Lung microvascular endothelial cell (primary cell): ENCODE data around the gene CUX1. TPM values are rescaled to one million over a fixed set of nuclear protein-coding genes. Genes with fewer than 3 reads are reported as not detected.
"Not testable (repeated sequence)": the region's sequence is repeated elsewhere in the genome, so short reads cannot be mapped to it uniquely, and the experiment has no call there.

Experiments used
- DNase-seq, 2 donors: peaks; one replicate each; pipeline versions ENCODE4 v3.0.0 to v3.0.0-alpha.2; 2010; ENCODE audit warnings: low read depth in 2 of 2
- total RNA-seq: library from RNA; depleted of rRNA; stranded (reverse); fragments of >200 nt; gene quantifications from 2 replicates; pipeline ENCODE4 v1.2.1, GENCODE V29; 2014

CUX1 gene
- total RNA-seq, 1 donor from 2014 or later, result 22.8 TPM

DNA sequence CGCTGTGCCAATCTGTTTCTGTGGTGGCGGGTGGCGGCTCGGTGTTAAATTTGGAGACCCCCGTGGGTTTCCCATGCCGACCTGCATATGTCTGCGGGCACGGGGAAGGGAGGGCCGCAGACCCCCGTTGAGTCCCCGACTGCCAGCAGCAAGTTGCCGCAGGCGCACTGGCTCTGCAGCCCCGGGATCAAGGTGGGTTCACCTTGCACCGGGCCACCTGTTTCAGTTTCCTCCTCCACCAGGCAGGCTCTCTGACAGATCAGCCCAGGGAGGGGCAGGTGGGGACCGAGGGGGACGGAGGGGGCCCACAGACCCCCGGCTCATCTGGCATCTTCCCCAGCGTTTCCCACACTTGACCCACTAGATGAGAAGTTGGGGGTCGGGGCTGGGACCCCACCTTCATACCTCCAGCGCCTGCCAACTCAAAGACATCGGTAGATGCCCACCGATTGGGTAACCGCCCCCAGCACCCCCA is 95.9 kb downstream of the CUX1 start:
- no peak for DNase-seq

- DNase-seq, result no peak
These were observed 96.4 kb downstream of the CUX1 start for GRCh38 chr7:101913851-101914250.

DNA sequence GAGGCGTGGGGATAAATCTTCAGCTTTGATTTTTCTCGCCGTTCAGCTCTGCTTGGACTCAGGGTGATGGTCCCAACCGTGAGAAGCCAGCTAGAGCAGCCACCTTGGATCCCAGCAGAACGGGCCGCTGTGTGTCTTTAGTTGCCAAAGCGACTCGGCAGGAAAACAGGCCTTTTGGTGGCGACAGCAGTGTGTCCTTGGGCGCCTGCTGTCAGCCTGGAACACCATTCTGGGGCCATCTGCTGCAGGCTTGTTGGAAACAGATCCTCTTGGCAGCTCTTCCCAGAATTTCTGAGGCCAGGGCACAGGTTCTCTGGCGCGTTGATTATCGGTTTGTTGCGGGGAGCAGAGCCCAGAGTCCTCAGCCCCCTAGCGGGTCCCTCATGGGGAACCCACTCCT is 97.6 kb downstream of the CUX1 start:
- no peak for DNase-seq

- DNase-seq, result no peak
These were observed 98.8 kb downstream of the CUX1 start for GRCh38 chr7:101916041-101916800.

GRCh38 chr7:101916876-101917275 is 99.5 kb downstream of the CUX1 start:
- no peak for DNase-seq

DNA sequence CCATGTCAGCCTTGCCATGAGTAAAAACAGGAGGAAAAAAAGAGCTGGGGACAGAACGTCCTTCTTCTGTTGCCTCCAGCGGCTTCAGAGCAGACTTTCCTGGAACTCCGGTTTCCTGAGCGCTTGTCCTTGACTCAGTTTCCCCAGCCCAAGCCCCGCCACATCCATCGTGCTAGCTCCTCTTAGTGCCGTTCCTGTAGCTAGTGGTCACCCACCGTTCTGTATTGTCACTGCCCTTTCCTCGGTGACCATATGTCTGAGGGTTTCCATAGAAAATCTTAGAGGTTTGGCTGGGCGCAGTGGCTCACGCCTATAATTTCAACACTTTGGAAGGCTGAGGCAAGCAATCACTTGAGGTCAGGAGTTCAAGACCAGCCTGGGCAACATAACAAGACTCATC is 100.1 kb downstream of the CUX1 start:
- DNase-seq, result no peak

DNA sequence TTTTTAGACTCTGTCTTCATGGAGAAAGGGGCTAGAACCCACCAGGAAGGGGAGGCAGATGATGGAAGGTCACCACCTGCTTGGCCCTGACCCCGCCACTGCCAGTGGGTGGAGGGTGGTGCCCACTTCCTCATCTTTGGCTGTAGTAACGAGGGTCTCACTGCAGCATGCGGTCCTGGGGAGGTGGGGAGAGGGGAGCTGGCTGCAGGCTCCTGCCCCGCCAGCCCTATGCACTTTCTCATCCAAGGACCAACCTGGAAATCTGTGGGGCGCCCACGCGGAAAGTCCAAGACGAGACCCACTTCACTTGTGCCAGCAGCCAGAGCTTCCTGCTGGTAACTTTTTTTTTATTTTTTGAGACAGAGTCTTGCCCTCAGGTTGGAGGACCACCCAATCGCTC is 101.0 kb downstream of the CUX1 start:
- DNase-seq, result no peak

DNA sequence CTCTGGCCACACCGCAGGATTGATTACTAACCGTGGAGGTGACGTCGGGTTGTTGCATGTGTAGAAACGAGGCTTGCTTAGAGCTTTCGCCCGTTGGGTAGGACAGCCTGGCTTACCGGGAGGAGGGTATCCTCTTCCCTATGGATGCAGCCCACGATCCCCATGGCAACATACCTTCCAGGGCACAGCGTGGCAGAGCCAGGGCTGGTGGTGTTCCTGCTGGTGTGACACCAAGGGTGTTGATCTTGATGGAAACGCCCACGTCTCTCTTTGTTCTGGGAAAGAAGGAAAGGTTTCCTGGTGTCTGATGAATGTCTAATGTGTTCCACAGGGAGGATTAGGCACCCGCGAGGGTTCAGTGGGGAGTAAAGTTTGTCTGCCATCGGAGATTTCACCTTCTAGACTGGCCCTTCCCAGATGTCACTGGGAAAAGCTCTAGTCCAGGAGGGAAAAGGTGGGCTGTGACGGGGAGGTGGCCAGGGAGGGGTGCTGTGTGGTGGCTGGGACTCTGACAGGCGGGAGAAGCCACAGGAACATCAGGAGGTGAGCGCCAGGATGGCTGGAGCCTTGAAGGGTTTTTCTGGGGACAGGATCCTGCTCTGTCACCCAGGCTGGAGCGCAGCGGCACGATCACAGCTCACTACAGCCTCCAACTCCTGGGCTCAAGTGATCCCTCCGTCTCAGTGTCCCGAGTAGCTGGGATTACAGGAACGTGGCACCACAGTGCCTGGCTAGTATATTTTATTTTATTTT is 102.1 kb downstream of the CUX1 start:
- no peak for DNase-seq

DNA sequence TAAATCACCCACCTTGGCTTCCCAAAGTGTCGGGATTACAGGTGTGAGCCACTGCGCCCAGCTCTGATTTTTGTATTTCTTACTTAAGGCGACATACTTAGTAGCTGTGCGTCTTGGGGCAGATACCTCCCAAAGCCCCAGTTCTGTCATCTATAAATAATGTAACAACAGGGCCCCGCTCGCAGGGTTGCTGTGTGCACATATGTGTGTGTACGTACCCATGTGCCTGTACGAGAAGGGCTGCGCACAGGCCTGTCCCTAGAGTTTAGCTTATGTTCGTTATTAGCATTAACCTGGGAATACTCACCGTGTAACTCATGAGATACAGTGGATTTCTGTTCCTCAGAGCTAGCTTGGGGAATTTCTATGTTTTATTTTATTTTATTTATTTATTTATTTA is 103.6 kb downstream of the CUX1 start:
- no peak for DNase-seq

DNA sequence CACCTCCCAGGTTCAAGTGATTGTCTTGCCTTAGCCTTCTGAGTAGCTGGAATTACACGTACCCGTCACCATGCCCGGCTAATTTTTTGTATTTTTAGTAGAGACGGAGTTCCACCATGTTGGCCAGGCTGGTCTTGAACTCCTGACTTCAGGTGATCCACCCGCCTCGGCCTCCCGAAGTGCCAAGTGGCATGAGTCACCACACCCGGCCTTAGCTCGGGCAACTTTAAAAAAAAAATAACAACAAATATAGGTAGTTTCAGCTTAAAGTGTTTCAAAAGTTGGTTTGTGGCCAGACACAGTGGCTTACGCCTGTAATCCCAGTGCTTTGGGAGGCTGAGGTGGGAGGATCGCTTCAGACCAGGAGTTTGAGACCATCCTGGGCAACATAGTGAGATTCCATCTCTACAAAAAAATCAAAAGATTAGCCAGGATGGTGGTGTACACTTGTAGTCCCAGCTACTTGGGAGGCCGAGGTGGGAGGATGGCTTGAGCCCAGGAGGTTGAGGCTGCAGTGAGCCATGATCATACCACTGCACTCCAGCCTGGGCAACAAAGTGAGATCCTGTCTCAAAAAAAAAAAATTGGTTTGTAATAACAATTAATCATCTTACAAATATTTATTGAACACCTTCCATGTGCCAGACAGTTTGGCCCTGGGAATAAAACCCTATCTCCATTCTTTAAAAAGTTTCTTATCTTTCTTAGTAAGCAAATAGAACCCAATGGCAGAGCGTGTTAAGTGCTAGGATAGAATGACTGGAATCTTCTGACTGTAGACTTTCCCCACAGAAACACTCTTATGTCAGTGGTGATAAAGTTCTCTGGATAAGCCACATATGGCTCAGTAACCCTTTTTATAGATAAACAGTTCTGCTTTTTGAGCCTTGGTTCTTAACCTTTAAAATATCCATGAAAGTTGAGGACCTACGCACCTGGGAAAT is 104.4 kb downstream of the CUX1 start:
- DNase-seq, result not testable (repeated sequence)

GRCh38 chr7:101922631-101923601 is 105.5 kb downstream of the CUX1 start:
- DNase-seq, result no peak

DNA sequence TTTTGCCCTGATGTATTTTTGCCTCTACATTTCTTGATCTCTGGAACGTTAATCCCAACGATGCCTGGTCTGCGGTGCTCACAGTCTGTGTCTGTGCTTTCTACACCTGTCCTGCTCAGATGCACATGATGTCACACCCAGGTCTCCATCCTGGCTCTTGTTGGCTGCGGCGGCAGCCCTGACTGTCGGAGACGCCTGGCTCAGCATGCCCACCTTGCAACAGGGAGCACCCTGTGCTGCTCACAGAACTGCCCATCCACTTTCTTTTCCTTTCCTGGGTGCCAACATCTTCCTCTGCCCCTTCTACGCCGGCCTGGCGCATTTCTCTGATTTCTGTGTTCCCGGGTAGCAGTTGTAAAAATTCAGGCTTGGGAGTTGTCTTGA is 106.2 kb downstream of the CUX1 start:
- DNase-seq, result no peak

- DNase-seq, result peak; percentile 56 to 75
These were observed 106.7 kb downstream of the CUX1 start for GRCh38 chr7:101924171-101924570.

GRCh38 chr7:101926265-101926664 is 108.8 kb downstream of the CUX1 start:
- DNase-seq, result no peak

- no peak for DNase-seq
These were observed 110.0 kb downstream of the CUX1 start for GRCh38 chr7:101927389-101927788.

- peak; percentile 71 to 86 for DNase-seq
These were observed 110.4 kb downstream of the CUX1 start for GRCh38 chr7:101927802-101928201.

DNA sequence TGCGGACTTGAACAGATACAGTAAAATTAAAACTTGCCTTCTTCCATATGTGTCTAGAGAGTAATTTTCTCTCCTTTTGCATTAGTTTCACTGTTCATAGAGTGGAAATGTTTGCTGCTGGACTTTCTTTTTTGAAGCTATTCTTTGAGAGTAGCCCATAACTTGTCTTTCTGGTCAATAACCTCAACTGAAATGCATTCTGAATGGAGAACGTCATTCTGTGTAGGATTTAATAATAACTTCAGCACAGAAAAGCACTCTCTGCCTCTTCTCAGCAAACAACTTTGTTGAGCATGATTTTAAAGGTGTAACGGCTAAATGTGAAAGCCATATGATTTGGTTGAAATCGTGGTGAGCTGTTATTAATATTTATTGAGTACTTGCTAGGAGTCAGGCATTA is 111.8 kb downstream of the CUX1 start:
- DNase-seq, result no peak

DNA sequence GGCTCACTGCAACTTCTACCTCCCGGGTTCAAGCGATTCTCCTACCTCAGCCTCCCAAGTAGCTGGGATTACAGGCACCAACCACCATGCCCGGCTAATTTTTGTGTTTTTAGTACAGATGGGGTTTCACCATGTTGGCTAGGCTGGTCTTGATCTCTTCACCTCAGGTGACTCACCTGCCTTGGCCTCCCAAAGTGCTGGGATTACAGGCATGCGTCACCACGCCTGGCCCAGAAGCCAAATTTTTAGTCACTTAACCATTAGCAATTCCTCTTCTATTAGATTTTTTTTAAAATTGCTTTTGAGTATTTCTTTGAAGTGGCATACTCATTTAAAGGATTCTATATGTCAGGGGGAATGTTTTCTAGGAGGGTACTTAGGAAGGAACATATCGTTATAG is 112.5 kb downstream of the CUX1 start:
- not testable (repeated sequence) for DNase-seq

GRCh38 chr7:101932083-101932482 is 114.7 kb downstream of the CUX1 start:
- no peak for DNase-seq

GRCh38 chr7:101933028-101933427 is 115.6 kb downstream of the CUX1 start:
- DNase-seq, result no peak

- no peak for DNase-seq
These were observed 116.3 kb downstream of the CUX1 start for GRCh38 chr7:101933688-101934121.
